Mononuclear cell (primary cell): ENCODE results near the gene GNGT1. TPM values are rescaled to one million over a fixed set of nuclear protein-coding genes. Genes with fewer than 3 reads are reported as not detected.
"Not testable (repeated sequence)": the region's sequence is repeated elsewhere in the genome, so short reads cannot be mapped to it uniquely, and the experiment has no call there.

Source experiments
- H3K27me3 ChIP-seq: 2 replicates; pipeline ENCODE4 v1.6.0; 2011; ENCODE audit warnings: low read length, control low read depth; ENCODE audit not compliant: insufficient read depth
- H3K4me1 ChIP-seq: 2 replicates; pipeline ENCODE4 v1.5.1; 2011; ENCODE audit warnings: mild to moderate bottlenecking, low read length, control low read depth; ENCODE audit not compliant: insufficient read depth
- H3K4me3 ChIP-seq: 2 replicates; pipeline ENCODE4 v1.5.1; 2011; ENCODE audit warnings: mild to moderate bottlenecking, low read length, moderate library complexity
- H3K9me3 ChIP-seq: 2 replicates; pipeline ENCODE4 v1.5.1; 2011; ENCODE audit warnings: low read depth, mild to moderate bottlenecking, control low read depth, low read length
- total RNA-seq: library from RNA; depleted of rRNA; stranded (reverse); fragments of >200 nt; gene quantifications from one replicate; pipeline ENCODE4 v1.2.3, GENCODE V29; 2012

The GNGT1 gene
- total RNA-seq, 1 donor, result not detected

DNA sequence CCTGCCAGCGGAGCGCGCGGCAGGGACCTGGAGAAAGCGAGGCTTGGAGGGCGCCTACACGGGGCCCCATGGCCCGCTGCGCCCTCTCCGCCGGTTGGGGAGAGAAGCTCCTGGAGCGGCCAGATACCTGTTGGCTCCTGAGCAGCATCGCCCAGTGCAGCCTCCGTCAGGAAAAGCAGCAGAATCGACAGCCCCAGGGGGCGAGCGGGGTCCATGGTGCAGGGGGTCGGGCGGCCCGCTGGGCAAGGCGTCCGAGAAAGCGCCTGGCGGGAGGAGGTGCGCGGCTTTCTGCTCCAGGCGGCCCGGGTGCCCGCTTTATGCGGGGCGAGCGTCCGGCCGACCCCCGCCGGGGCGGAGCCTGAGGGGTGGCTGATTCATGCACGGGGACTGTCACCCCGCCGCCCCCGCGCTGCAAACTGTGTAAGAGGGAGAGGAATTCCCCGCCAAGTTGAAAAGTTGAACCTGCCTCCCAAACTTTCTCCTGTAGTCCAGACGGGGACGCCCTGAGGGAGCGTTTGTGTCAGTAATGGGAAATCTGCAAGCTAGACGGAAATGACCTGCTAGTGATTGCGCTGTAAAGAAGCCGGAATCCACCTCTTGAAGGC is 15.8 kb upstream of the GNGT1 start, which contains the start of gene TFPI2:
Gene TFPI2 (minus strand): TSS at position 290 of the 605 bp plus-strand sequence. CDS start 75 bp downstream, at position 215.
- peaks cover 57% of the 10 kb centered on the region for H3K27me3 ChIP-seq

DNA sequence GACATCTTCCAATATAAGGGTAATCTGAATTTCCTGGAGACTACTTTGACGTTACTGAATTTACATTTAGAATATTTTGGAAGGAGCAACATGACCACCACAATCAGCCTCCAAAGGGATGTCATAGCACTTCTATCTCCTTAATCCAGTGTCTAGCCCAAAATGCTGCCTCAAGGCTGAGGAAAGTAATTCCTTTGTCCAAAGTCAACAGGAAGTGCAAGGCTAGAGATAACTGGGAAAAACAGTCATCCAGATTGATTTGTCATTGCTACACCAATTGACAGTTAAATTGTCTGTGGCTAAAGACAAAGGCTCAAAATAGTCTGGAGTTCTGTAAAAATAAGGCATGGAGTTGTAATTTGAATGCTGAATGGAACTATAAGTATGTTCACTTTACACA is 11.9 kb upstream of the GNGT1 start:
- no peak overlapping the region for H3K4me3 ChIP-seq
- peaks cover 44% of the 10 kb centered on the region for H3K27me3 ChIP-seq
- H3K9me3 ChIP-seq, result no peaks in the 10 kb centered on the region
- H3K4me1 ChIP-seq, result peaks cover 10% of the 10 kb centered on the region

More for the DNA sequence above, 15.8 kb upstream of the GNGT1 start, which contains the start of gene TFPI2:
- Histone ChIP-seq H3K9me3 (no peaks in the 10 kb centered on the region), H3K4me3 (no peak within 1 kb of the TSS), H3K4me1 (peaks cover 10% of the 10 kb centered on the region)

DNA sequence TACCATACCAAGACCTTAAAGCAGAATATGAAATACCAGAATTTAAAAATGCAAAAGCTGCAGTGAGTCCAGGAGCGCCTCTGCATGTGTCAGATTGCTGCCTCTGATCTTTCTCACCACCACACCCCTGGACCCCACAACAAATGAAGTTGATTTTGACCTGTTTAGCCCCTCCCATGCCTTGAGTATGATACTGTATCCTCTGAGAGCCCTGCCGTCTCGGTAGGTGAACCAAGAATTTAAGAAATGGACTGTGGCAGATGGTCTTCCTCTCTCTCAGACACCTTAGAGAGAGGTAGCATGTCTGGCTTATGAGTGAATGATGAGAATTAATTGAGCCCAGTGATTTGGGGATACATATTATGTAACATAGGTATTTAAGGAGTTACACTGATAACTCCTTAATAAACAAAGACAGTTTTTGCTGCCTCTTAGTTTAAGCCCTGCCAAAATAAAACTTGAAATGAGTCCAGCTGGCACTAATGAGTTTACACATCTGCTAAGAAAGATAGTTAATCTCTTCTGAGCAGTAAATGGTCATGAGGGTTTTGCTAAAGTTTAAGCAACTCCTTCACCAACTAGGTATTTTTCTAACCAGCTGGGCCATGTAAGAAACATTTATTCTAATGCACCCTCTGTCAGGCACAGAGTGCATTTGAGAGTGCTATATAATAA is 11.3 kb upstream of the GNGT1 start:
- Histone ChIP-seq H3K27me3 (peaks cover 37% of the 10 kb centered on the region), H3K4me1 (peaks cover 8% of the 10 kb centered on the region), H3K9me3 (no peaks in the 10 kb centered on the region), H3K4me3 (no peak overlapping the region)

DNA sequence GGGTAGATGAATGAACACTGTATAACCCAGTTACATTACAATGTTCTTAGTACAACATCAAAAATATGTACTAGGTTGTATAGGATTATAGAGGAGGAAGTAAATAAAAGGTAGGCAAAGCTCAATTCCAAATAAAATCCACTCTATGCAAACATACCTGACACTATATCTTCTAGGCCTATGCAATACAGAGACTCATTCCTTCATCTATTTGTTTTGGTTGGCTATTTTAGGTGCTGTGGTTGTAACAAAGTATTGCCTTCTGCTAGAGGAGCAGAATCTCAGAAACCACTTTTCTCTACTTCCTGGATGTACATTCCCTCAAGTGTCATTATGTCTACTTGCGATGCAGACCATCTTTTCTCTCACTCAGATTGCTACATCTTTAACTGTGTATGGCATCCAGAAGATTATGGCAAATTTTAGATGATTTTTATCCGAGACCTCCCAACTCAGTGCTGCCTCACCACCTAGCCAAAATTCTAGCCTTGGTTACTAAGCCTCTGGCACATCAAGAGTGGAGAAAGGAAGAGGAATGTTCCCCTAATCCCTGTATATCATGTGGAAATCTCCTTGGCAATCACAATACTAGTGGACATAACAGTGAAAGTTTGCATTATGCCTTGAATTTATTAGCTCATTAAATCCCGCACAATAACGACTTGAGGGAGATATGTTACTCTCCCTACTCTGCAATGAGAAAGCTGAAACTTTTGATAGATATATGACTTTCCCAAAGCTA is 10.3 kb upstream of the GNGT1 start:
- Histone ChIP-seq H3K9me3 (no peaks in the 10 kb centered on the region), H3K27me3 (peaks cover 28% of the 10 kb centered on the region), H3K4me1 (no peaks in the 10 kb centered on the region), H3K4me3 (no peak overlapping the region)

DNA sequence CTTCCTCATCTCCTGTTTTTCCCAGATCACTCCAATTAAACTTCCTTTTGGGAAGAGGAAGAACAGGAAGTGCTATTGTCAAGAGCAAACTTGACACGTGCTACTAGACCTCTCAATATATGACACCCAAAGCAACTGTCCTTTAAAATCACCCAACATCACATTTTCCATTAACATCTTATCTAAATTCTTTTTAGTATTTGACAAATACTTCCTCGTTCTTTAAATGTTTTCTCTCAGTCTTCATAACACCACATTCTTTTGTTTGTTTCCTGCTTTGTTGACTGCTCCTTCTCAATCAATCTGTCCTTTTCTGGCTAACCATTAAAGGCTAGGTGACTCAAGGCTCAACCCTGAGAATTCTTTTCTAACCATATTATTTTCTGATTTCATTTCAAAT is 8.7 kb upstream of the GNGT1 start:
- no peaks in the 10 kb centered on the region for H3K9me3 ChIP-seq
- no peak overlapping the region for H3K4me3 ChIP-seq
- no peaks in the 10 kb centered on the region for H3K4me1 ChIP-seq
- H3K27me3 ChIP-seq, result peaks cover 17% of the 10 kb centered on the region

DNA sequence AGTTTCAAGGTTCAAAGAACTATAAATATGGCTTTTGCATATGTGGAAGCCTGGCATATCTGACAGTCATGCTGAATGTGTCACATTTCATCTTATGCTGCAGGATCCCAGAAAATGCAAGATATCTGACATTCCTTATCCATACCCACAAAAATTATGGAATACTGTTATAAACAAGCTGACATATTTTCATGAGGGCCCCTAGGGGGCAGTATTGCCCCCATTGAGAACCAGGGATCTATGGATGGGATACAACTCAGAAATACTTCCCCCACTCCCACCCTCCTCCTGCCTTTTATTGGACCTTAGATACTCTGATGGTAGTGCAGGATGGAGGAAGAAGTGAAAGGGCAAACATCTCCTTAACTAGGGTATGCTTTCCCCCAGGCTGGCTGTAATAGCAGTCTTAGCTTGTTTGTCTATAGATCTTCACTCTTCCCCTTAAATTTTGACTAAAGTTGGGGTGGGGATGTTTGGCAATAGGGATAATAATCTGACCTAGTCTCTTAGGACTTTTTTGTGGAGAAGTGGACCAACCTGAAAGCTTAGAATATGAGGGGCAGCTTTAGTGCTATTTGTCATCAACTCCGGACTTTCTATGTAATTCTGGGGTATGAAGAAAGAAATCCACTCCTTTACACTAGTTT is 3.5 kb upstream of the GNGT1 start:
- Histone ChIP-seq H3K9me3 (no peaks in the 10 kb centered on the region), H3K27me3 (peaks cover 7% of the 10 kb centered on the region), H3K4me3 (no peak overlapping the region), H3K4me1 (no peaks in the 10 kb centered on the region)

DNA sequence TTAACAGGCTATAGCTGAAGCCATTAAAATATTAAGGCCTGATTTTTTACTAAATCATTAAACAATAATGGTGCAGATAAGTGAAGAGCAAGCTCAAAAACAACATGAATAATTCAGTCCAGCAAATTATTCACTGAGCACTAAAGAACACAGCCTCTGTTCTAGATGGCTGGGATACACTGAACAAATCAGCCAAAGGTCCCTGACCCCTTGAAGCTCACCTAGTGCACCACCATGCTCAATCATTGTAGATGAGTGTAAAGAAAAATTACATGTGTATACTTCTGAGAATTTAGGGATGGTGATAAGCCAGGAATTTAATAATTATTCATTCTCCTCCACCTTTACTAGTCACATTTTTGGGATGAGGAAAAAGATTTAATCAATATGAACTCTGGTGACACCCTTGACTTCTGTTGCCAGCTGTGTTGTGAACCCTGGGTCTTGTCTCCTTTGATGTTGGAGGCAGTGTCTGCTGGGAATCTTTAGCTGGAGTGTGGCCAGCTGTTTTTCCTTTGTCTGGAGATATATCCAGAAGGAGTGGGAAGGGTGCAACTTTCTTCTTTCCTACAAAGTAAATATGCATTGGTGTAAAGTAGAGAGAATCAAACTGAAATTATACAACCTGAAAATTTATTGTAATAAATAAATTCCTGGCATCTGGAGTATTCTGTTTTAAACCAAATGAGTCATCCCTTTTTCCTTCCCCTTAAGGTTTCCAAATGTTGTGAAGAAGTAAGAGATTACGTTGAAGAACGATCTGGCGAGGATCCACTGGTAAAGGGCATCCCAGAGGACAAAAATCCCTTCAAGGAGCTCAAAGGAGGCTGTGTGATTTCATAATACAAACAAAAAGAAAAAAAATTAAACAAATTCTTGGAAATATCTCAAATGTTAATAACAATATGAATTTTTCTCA is 4.0 kb downstream of the GNGT1 start:
- Histone ChIP-seq H3K4me1 (no peaks in the 10 kb centered on the region), H3K4me3 (no peak overlapping the region), H3K9me3 (no peaks in the 10 kb centered on the region), H3K27me3 (no peaks in the 10 kb centered on the region)

DNA sequence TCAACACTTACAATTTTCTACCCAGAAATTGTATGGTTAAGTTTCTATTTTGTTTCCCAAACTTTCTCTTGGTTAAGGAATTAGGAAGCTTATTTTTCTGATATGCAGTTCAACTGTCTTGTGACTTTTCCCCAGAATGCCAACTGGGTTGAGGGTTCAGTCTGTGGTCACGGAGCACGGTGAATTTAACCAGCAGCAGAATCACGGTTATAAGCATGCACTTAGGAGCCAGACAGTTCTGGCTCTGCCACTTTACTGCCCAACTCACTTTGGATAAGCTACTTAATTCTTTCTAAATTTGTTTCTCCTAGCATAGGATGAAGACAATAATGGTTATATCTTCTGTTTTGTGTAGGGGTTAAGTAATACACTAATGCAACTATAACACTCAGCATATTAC is 4.9 kb downstream of the GNGT1 start:
- H3K4me3 ChIP-seq, H3K27me3 ChIP-seq, H3K4me1 ChIP-seq, H3K9me3 ChIP-seq: not testable (repeated sequence)

DNA sequence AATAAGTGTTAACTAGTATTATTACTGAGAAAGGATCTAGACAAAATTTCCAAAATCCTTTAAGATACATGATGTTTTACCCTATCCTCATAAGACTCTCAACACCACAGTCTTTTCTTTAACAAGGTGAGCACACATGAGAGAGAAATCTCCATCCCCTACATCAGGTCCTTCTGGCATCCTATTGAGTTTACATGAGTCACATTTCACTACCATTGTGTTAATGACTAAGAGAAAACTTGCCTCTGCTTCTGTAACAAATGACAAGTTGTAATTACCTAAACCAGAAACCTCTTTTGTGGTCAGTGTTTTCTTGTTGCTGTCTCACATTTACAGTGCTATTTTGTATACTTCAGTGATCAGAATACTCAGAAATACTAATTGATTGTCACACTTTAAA is 5.3 kb downstream of the GNGT1 start:
- H3K27me3 ChIP-seq, H3K4me1 ChIP-seq, H3K9me3 ChIP-seq, H3K4me3 ChIP-seq: not testable (repeated sequence)

DNA sequence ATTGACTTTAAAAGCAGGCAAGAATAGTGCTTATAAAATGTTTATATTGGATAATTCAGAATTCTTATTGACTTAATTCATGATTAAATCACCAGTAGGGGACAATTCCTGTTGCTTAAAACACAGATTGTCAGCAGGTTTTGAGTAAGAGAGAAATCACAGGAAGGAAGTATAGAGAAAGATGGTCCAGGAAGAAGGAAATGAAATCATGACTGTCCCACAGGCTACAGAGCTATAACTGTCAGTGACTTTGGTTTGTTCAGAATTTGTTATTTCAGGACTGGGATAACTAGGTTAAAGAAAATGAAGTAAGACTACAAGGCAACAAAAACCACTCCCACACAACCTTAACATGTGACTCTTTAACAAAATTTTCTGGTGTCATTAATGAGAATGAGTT is 6.8 kb downstream of the GNGT1 start:
- Histone ChIP-seq H3K4me3 (no peak overlapping the region), H3K9me3 (no peaks in the 10 kb centered on the region), H3K27me3 (no peaks in the 10 kb centered on the region), H3K4me1 (no peaks in the 10 kb centered on the region)

DNA sequence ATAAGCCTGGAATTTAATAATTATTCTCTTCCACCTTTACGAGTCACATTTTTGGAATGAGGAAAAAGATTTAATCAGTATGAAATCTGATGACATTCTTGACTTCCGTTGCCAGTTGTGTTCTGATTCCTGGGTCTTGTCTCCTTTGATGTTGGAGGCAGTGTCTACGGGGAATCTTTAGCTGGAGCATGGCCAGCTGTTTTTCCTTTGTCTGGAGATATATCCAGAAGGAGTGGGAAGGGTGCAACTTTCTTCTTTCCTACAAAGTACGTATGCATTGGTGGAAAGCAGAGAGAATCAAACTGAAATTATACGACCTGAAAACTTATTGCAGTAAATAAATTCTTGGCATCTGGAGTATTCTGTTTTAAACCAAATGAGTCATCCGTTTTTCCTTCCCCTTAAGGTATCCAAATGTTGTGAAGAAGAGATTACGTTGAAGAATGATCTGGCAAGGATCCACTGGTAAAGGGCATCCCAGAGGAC is 8.3 kb downstream of the GNGT1 start:
- H3K27me3 ChIP-seq, result no peaks in the 10 kb centered on the region
- H3K4me1 ChIP-seq, result no peaks in the 10 kb centered on the region
- no peak overlapping the region for H3K4me3 ChIP-seq
- H3K9me3 ChIP-seq, result no peaks in the 10 kb centered on the region

DNA sequence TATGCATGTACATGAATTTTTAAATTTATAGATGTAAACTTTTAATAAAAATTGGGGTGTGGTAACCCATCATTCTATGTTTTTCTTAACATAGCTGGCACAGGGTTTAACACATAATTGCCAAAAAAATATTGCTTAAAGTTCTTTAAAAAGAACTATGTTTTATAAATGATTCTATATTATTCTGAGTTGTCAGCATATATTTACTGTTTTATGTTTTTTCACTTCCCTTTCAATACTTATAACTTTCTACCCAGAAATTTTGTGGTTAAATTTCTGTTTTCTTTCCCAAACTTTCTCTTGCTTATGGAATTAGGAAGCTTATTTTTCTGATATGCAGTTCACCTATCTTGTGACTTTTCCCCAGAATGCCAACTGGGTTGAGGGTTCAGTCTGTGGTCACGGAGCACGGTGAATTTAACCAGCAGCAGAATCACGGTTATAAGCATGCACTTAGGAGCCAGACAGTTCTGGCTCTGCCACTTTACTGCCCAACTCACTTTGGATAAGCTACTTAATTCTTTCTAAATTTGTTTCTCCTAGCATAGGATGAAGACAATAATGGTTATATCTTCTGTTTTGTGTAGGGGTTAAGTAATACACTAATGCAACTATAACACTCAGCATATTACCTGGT is 9.0 kb downstream of the GNGT1 start:
- not testable (repeated sequence) for H3K9me3 ChIP-seq, H3K4me1 ChIP-seq, H3K4me3 ChIP-seq, H3K27me3 ChIP-seq

DNA sequence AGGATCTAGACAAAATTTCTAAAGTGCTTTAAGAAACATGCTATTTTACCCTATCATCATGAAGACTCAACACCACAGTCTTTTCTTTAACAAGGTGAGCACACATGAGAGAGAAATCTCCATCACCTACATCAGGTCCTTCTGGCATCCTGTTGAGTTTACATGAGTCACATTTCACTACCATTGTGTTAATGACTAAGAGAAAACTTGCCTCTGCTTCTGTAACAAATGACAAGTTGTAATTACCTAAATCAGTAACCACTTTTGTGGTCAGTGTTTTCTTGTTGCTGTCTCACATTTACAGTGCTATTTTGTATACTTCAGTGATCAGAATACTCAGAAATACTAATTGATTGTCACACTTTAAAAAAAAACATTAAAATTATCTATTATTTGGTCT is 9.5 kb downstream of the GNGT1 start:
- H3K4me1 ChIP-seq, H3K27me3 ChIP-seq, H3K9me3 ChIP-seq, H3K4me3 ChIP-seq: not testable (repeated sequence)

DNA sequence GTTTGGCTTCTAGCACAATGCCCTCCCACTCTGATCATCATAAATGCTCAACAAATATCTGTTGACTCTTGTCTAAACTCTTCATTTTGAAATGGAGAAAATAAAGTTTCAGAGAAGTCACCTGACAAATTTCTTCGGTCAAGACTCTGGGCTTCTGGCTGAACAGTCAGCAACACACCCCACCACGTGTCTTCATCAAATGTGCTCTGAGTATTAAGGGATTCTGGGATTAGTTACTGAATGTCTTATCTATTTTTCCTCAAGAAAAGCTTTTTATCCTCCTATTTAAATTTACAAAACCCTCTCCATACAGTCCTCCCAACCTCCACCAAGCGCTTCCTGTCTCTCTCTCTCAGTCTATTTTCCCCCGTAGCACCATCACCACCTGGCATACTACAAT is 9.9 kb downstream of the GNGT1 start:
- H3K4me3 ChIP-seq, H3K9me3 ChIP-seq, H3K27me3 ChIP-seq, H3K4me1 ChIP-seq: not testable (repeated sequence)
